ENCODE results near the gene RAB44.

RAB44 gene

GRCh38 chr6:36780442-36781177, 83.0 kb downstream of the RAB44 start:
- DNase-seq, result no peak

- no peak for DNase-seq
These were observed 84.0 kb downstream of the RAB44 start for GRCh38 chr6:36781669-36782068.
